HG02759 (cell line): ENCODE data around the gene NHS.
"Not testable (repeated sequence)": the region's sequence is repeated elsewhere in the genome, so short reads cannot be mapped to it uniquely, and the experiment has no call there.

Source experiments
- ATAC-seq: cut with Tn5 transposase; IDR thresholded peaks from one replicate; pipeline ENCODE4 v1.9.1; 2021; ENCODE audit warnings: mild to moderate bottlenecking, moderate library complexity; ENCODE audit not compliant: unreplicated experiment

NHS gene

GRCh38 chrX:17544821-17545220 lies 169.8 kb downstream of the NHS start:
- ATAC-seq, result no peak

DNA sequence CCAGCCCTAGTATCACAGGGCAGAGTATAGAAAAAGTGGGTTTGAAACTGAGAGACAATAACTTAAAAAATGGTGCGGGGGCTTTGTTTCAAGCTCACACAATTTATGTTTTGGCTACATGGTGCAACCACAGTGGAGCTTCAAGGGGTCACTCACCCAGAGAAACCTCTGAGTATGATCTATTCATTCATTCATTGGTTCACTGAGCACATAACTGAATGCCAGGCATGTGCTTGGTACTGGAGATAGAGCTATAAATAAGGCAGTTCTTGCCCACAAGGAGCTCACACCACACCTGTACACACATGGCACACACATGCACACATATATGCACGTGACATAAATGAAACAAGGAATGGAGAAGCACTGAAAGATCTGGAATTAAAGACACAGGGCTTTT lies 171.4 kb downstream of the NHS start:
- ATAC-seq, result no peak

- ATAC-seq, result peak; percentile 81
Measured at GRCh38 chrX:17547658-17548057, 172.7 kb downstream of the NHS start.

GRCh38 chrX:17549107-17549651 lies 174.2 kb downstream of the NHS start:
- no peak for ATAC-seq

DNA sequence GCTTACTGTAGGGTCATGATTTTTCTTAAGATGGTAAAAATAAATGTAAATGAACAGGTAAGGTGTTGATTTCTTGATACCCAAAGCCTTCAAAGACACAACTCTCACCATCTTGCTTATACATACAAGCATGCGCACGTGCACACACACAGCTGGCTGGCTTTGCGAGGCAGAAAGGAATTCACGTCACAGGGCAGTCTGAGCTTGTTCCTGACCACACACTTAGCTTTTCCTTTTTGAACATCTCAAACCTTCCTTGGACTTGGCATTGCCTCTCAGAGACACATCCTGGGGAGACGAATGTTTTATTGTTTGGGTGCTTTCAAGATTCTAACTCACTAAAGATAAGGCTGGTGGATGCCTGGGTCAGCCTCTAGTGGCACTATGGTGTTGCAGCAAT lies 175.0 kb downstream of the NHS start:
- ATAC-seq, result no peak

DNA sequence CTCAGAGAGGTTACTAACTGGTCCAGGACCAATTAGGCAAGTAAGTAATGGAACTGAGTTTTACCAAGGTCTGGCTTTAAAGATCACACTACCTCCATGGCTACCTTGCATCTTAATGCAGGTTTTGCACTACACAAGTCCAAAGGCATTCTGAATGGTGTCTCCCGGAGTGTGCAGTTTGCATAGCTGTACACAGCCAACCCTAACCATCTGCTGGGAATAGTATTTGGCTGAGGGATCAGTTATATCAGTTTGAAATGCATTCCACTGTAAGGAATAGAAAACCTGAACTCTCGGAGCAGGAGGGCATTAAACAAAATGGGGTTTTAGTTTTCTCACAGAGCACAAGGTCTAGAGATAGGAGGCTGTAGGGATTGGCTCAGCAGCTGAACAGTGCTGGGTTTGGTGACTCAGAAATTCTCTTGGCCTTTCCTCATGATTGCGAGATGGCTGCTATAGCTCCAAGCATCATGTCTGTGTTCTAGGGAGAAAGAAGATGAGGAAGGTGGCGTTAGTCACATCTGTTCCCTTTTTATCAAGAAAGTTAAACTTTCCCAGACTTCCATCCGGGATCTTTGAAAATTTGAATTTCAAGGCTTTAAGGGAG lies 177.1 kb downstream of the NHS start:
- ATAC-seq, result no peak

- ATAC-seq, result no peak
Measured at GRCh38 chrX:17553469-17553868, 178.5 kb downstream of the NHS start.

GRCh38 chrX:17553961-17554482 lies 179.0 kb downstream of the NHS start:
- ATAC-seq, result no peak

DNA sequence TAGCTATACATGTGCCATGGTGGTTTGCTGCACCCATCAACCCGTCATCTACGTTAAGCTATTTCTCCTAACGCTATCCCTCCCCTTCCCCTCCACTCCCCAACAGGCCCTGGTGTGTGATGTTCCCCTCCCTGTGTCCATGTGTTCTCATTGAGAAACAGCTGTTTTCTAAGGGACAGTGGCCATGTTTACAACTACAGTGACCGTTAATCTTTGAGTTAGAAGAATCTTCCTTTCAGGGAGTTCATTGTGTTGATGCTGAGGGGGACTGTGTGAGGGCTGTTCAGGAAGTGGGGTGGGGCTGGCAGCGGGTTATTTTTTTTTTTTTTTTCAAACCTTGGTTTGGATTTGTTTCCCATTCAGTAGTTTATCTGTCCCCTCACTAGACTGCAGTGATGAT lies 179.9 kb downstream of the NHS start:
- ATAC-seq, result no peak

DNA sequence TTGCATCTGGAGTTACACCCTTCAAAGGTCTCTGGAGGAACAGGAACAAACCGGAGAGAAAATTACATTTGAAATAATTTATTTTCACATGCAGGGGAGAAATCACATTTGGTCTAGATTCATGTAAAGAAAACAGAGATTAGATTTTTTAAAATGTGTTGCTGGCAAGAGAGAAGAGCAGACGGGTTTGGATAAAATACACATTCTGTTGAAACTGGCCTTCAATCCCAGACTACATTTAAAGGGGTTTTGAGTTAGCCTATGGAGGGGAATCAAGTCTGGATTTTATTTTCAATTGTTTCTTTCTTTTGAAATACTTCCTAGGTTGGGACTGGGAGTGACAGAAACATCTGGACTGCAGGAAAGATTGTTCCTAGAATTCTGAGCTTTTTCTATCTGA lies 180.8 kb downstream of the NHS start:
- ATAC-seq, result no peak

DNA sequence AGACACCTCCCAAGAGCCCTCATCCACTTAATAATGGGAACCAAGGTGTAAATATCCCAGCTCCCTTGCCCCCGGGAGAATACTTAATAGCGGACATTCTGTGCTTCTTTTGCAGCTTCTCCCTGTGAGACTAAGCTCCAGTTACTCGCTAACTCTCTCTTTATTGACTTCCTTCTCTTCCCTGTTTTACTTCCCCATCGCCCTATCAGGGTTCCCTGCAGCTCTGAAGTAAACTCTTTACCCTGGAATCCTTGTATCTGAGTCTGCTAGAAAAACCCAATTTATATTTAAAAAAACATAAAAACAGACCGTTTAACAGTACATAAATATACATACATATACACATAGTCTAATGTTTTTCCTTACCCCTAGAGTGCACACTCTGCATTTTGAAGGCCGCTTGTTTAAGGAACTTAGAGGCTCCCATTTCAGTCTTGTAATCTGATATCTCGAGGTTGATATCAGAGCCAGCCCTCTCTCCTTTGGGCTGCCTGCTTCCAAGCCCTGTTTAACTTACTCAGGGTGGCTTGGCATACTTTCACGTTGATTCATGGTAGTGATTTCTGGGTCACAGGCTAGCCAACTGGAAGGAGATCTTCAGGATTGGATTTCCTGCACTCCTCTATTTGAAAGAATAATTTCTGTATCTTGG lies 184.9 kb downstream of the NHS start:
- ATAC-seq, result no peak

GRCh38 chrX:17560385-17560784 lies 185.4 kb downstream of the NHS start:
- no peak for ATAC-seq

- no peak for ATAC-seq
Measured at GRCh38 chrX:17563076-17563475, 188.1 kb downstream of the NHS start.

DNA sequence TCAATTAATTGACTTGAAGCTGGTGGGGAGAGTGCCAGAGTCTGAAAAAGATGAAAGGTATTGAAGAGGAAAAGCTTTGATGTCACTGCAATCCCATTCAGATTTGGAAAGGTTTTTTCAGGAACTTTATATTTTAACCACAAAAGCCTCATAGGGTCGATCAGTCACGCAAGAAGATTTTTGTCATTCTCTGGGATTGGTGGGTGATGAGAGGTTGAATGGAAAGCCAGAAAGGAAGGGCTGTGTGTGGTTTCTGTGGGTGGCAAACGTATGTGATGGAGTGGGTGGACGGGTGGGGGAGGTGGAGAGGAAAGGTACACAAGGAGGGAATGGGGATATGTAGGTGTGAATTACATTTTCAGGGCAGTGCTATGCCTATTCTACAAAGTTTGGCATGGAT lies 188.5 kb downstream of the NHS start:
- no peak for ATAC-seq

DNA sequence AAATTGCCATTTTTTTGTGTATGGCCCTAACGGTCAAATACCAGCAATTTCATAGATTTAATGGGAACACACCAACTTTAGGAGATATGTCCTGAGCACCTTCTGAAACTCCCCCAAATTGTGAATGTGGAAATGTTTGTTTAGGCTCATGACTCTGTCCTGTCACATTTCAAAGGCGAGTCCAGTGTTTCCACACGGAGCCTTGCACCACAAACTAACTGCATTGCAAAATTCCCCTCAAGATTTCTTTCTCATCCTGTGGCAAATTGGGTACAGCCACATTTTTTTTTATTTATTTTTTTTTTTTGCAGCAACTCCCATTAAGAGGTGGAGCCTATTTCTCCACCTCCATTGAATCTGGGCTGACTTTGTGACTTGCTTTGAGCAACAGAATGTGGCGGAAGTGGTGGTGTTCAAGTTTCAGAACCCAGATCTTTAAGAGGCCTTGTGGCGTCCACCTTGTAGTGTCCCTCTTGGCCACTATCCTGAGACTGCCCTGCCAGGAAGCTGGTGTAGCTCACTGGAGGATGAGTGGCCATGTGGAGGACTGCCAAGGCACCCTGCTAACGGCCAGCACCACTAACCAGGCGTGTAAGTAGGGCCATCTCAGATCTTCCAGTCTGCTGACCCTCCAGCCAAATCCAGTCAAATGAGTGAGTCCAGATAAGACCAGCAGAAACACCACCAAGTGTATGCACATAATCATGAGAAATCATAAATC lies 189.8 kb downstream of the NHS start:
- ATAC-seq, result no peak

- ATAC-seq, result no peak
Measured at GRCh38 chrX:17566740-17567139, 191.7 kb downstream of the NHS start.

GRCh38 chrX:17567187-17567586 lies 192.2 kb downstream of the NHS start:
- ATAC-seq, result no peak

DNA sequence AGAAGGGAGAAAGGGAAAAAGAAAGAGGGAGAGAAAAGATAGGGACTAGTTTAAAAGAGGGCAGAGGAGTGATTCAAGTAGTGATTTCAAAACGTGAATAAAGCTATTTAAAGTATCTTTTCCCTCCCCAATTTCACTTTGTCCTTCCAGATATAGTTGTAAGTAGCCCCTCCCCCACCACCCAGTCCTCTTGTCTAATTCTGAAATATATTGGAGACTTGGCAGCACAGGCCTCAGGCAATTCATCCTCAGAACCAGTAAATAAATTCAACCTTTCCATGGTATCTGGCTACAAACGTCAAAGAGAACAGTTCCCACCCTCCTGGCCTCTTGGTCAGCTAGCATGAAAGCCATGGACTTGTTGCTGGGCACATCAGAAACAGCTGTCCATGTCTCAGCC lies 192.8 kb downstream of the NHS start:
- ATAC-seq, result no peak

- not testable (repeated sequence) for ATAC-seq
Measured at GRCh38 chrX:17568804-17569203, 193.8 kb downstream of the NHS start.

- ATAC-seq, result no peak
Measured at GRCh38 chrX:17579026-17579425, 204.0 kb downstream of the NHS start.

GRCh38 chrX:17580539-17581152 lies 205.6 kb downstream of the NHS start:
- ATAC-seq, result no peak
